ENCODE measurements around the gene APOM. TPM values are rescaled to one million over a fixed set of nuclear protein-coding genes. Genes with fewer than 3 reads are reported as not detected.

Gene APOM
- total RNA-seq, 1 donor = 2.0 TPM

- peak overlapping the region; percentile 96 for H3K4me3 ChIP-seq (ENCODE audit: low read depth, low read length)
- TF ChIP-seq CTCF (IDR thresholded peaks at IDR 0.05; ENCODE audit: insufficient read depth, low read length) = no peak
- DNase-seq (ENCODE audit: low read depth) = no peak
Measured at GRCh38 chr6:31661262-31662123, 5.8 kb downstream of the APOM start.

GRCh38 chr6:31662124-31662723, 6.5 kb downstream of the APOM start:
- no peak for TF ChIP-seq CTCF (IDR thresholded peaks at IDR 0.05; ENCODE audit: insufficient read depth, low read length)

GRCh38 chr6:31663126-31663960, 7.6 kb downstream of the APOM start:
- TF ChIP-seq CTCF (IDR thresholded peaks at IDR 0.05; ENCODE audit: insufficient read depth, low read length) = no peak
- peak; percentile 24 for DNase-seq (ENCODE audit: low read depth)
- H3K4me3 ChIP-seq (ENCODE audit: low read depth, low read length) = peak overlapping the region; percentile 94

More at GRCh38 chr6:31662124-31662723, 6.5 kb downstream of the APOM start:
- DNase-seq (ENCODE audit: low read depth) = no peak
- H3K4me3 ChIP-seq (ENCODE audit: low read depth, low read length) = no peak overlapping the region

GRCh38 chr6:31663961-31664789, 8.5 kb downstream of the APOM start:
- peak overlapping the region; percentile 94 for H3K4me3 ChIP-seq (ENCODE audit: low read depth, low read length)
- DNase-seq (ENCODE audit: low read depth) = peak; percentile 71
- TF ChIP-seq CTCF (IDR thresholded peaks at IDR 0.05; ENCODE audit: insufficient read depth, low read length) = no peak

- peak; percentile 95 for DNase-seq (ENCODE audit: low read depth)
- no peak for TF ChIP-seq CTCF (IDR thresholded peaks at IDR 0.05; ENCODE audit: insufficient read depth, low read length)
- peak within 1 kb of the TSS; percentile 94 for H3K4me3 ChIP-seq (ENCODE audit: low read depth, low read length)
Measured at GRCh38 chr6:31664790-31665500, 9.3 kb downstream of the APOM start, which contains the start of gene GPANK1. Gene GPANK1 (minus strand): TSS chr6:31664997. CDS start chr6:31664478, 519 bp downstream.
